K562 (cell line): Measurements from ENCODE around the gene BTG2. TPM values are rescaled to one million over a fixed set of nuclear protein-coding genes. Genes with fewer than 3 reads are reported as not detected.

Experiments used
- ARID1B ChIP-seq: fragments of 450-650 bp; IDR thresholded peaks from 2 replicates; pipeline ENCODE4 v1.6.1; 2016; ENCODE audit warnings: antibody characterized with exemption, mild to moderate bottlenecking, inconsistent platforms
- FOXA3 ChIP-seq, 2 experiments: fragments of 450-650 bp in 1 of 2; sonication (generic) in 1 of 2; formaldehyde crosslinking; IDR thresholded peaks in 1 of 2; conservative IDR thresholded peaks in 1 of 2; 2 replicates each; pipeline versions ENCODE4 v1.4.0 to v1.8.0; 2020 to 2022; ENCODE audit warnings: mild to moderate bottlenecking in 2 of 2, missing genetic modification reagents in 1 of 2
- GATAD2B ChIP-seq: fragments of 450-650 bp; IDR thresholded peaks from 2 replicates; pipeline ENCODE4 v1.6.1; 2017; ENCODE audit warnings: mild to moderate bottlenecking, borderline replicate concordance
- MAFG ChIP-seq: fragments of 450-650 bp; conservative IDR thresholded peaks from 2 replicates; pipeline ENCODE4 v1.6.1; 2016; ENCODE audit warnings: missing genetic modification characterization, missing compliant biosample characterization
- MTA1 ChIP-seq: fragments of 450-650 bp; IDR thresholded peaks from 2 replicates; pipeline ENCODE4 v1.6.1; 2017; ENCODE audit warnings: borderline replicate concordance
- PHTF2 ChIP-seq: fragments of 250-450 bp; sonication (Bioruptor Pico); IDR thresholded peaks from 2 replicates; pipeline ENCODE4 v1.5.0; 2021; ENCODE audit warnings: mild to moderate bottlenecking
- PURB ChIP-seq: sonication (generic); formaldehyde crosslinking; IDR thresholded peaks from 2 replicates; pipeline ENCODE4 v1.9.0; 2021; ENCODE audit warnings: low read depth, mild to moderate bottlenecking, missing genetic modification reagents
- RUNX1 ChIP-seq: sonication (generic); IDR thresholded peaks from 2 replicates; pipeline ENCODE4 v1.6.1; 2016; ENCODE audit warnings: antibody characterized with exemption, low read depth
- SMAD4 ChIP-seq: fragments of 250-450 bp; sonication (Bioruptor Pico); conservative IDR thresholded peaks from 2 replicates; pipeline ENCODE4 v1.8.0; 2021; ENCODE audit warnings: inconsistent platforms, mild to moderate bottlenecking, moderate library complexity
- SOX6 ChIP-seq: fragments of 450-650 bp; IDR thresholded peaks from 2 replicates; pipeline ENCODE4 v1.6.1; 2014; ENCODE audit warnings: mild to moderate bottlenecking
- STAT5A ChIP-seq: IDR thresholded peaks from 2 replicates; pipeline ENCODE4 v1.6.1; 2012; ENCODE audit warnings: low read length, inconsistent platforms, borderline replicate concordance
- TAF1 ChIP-seq: IDR thresholded peaks from 2 replicates; pipeline ENCODE4 v1.6.1; 2011; ENCODE audit warnings: mild to moderate bottlenecking, low read length, moderate library complexity; ENCODE audit not compliant: insufficient read depth, control insufficient read depth, severe bottlenecking; ENCODE audit errors: extremely low read depth
- TARDBP ChIP-seq: fragments of 450-650 bp; IDR thresholded peaks from 2 replicates; pipeline ENCODE4 v1.6.1; 2016
- ZFP1 ChIP-seq: fragments of 450-650 bp; formaldehyde crosslinking; IDR thresholded peaks from 2 replicates; pipeline ENCODE4 v1.4.0; 2020; ENCODE audit warnings: mild to moderate bottlenecking, mixed read lengths
- ZNF175 ChIP-seq: fragments of 200-800 bp; sonication (Bioruptor generic); IDR thresholded peaks from 2 replicates; pipeline ENCODE4 v1.6.1; 2016; ENCODE audit warnings: low read depth, mild to moderate bottlenecking, missing genetic modification characterization, missing compliant biosample characterization
- polyA plus RNA-seq, 8 experiments: library from polyadenylated mRNA; depleted of rRNA in 4 of 8; stranded (reverse) in 5 of 8; unstranded in 3 of 8; fragments of >200 nt; fragmentation: Nextera tagmentation in 2 of 8; fragmentation: Illumina TruSeq in 1 of 8; extraction: Ambion mirVana in 2 of 8; extraction: Trizol in 1 of 8; gene quantifications; 2 replicates each; pipeline versions ENCODE4 v1.2.1 to v1.2.3, GENCODE V29; 2011 to 2014; ENCODE audit warnings: inconsistent platforms in 1 of 8, missing spikeins in 1 of 8
- total RNA-seq, 7 experiments: library from RNA; depleted of rRNA in 6 of 7; stranded (reverse); fragments of >200 nt in 6 of 7; fragmentation: Illumina TruSeq in 2 of 7; extraction: Trizol in 2 of 7; gene quantifications; 2 replicates each; pipeline versions ENCODE4 v1.2.1 to v1.2.3, GENCODE V29; 2011 to 2021; ENCODE audit warnings: low replicate concordance in 1 of 7
- TF ChIP-seq, protein P1 (sequence below): fragments of 250-450 bp; sonication (Bioruptor Pico); IDR thresholded peaks from 2 replicates; pipeline ENCODE4 v1.4.0; 2020; ENCODE audit warnings: mild to moderate bottlenecking, moderate library complexity, borderline replicate concordance
- TF ChIP-seq, protein P2 (sequence below), 2 experiments: IDR thresholded peaks in 1 of 2; conservative IDR thresholded peaks in 1 of 2; 2 replicates each; pipeline ENCODE4 v1.6.1; 2016; ENCODE audit warnings: low read depth in 2 of 2, mild to moderate bottlenecking in 1 of 2, missing compliant biosample characterization in 1 of 2, missing genetic modification characterization in 1 of 2, moderate library complexity in 1 of 2
- TF ChIP-seq, protein P3 (sequence below): fragments of 250-450 bp; sonication (Bioruptor Pico); IDR thresholded peaks from 2 replicates; pipeline ENCODE4 v1.4.0; 2020

The BTG2 gene
- total and polyA plus RNA-seq, 9 of the 15 experiments (the other 6 are each of a cell fraction or from before 2014, with no cell fraction given) = 2.3 to 41.9 (median 8.7) TPM

GRCh38 chr1:203300441-203301330 is 4.6 kb upstream of the BTG2 start (continued):
- TF ChIP-seq, protein P1, sequence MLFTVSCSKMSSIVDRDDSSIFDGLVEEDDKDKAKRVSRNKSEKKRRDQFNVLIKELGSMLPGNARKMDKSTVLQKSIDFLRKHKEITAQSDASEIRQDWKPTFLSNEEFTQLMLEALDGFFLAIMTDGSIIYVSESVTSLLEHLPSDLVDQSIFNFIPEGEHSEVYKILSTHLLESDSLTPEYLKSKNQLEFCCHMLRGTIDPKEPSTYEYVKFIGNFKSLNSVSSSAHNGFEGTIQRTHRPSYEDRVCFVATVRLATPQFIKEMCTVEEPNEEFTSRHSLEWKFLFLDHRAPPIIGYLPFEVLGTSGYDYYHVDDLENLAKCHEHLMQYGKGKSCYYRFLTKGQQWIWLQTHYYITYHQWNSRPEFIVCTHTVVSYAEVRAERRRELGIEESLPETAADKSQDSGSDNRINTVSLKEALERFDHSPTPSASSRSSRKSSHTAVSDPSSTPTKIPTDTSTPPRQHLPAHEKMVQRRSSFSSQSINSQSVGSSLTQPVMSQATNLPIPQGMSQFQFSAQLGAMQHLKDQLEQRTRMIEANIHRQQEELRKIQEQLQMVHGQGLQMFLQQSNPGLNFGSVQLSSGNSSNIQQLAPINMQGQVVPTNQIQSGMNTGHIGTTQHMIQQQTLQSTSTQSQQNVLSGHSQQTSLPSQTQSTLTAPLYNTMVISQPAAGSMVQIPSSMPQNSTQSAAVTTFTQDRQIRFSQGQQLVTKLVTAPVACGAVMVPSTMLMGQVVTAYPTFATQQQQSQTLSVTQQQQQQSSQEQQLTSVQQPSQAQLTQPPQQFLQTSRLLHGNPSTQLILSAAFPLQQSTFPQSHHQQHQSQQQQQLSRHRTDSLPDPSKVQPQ (CRISPR knock-in tag) = no peak; the same call in 1 of the 2 replicates
- peak; percentile 68; the same call in 1 of the 2 replicates for TF ChIP-seq MTA1
- TF ChIP-seq TARDBP = peak; percentile 64; the same call in 1 of the 2 replicates
- TF ChIP-seq RUNX1 = peak; percentile 84; the same call in 1 of the 2 replicates
- peak; percentile 90 for TF ChIP-seq STAT5A
- no peak for TF ChIP-seq MAFG
- TF ChIP-seq GATAD2B = peak; percentile 1; the same call in 1 of the 2 replicates
- TF ChIP-seq ARID1B = peak; percentile 97
- TF ChIP-seq ZFP1 = no peak
- peak; percentile 83; the same call in 1 of the 2 replicates for TF ChIP-seq ZNF175 (CRISPR knock-in tag)
- TF ChIP-seq SOX6 = peak; percentile 92
- TF ChIP-seq, protein P2, sequence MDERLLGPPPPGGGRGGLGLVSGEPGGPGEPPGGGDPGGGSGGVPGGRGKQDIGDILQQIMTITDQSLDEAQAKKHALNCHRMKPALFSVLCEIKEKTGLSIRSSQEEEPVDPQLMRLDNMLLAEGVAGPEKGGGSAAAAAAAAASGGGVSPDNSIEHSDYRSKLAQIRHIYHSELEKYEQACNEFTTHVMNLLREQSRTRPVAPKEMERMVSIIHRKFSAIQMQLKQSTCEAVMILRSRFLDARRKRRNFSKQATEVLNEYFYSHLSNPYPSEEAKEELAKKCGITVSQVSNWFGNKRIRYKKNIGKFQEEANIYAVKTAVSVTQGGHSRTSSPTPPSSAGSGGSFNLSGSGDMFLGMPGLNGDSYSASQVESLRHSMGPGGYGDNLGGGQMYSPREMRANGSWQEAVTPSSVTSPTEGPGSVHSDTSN (CRISPR knock-in tag; IDR thresholded peaks at IDR 0.05; ENCODE audit: low read depth) = no peak
- TF ChIP-seq, protein P2 (tag; conservative IDR thresholded peaks at IDR 0.05; ENCODE audit: low read depth) = peak; percentile 85
- 0 out of 4 replicates have a peak, but pooled peaks of 1 of the 2 experiments have one; percentile 29 for TF ChIP-seq FOXA3 (CRISPR knock-in tag; conservative IDR thresholded peaks at IDR 0.05 in 1 of 2, IDR thresholded peaks at IDR 0.05 in 1 of 2)
- TF ChIP-seq, protein P3, sequence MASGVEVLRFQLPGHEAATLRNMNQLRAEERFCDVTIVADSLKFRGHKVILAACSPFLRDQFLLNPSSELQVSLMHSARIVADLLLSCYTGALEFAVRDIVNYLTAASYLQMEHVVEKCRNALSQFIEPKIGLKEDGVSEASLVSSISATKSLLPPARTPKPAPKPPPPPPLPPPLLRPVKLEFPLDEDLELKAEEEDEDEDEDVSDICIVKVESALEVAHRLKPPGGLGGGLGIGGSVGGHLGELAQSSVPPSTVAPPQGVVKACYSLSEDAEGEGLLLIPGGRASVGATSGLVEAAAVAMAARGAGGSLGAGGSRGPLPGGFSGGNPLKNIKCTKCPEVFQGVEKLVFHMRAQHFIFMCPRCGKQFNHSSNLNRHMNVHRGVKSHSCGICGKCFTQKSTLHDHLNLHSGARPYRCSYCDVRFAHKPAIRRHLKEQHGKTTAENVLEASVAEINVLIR (CRISPR knock-in tag) = peak; percentile 48; the same call in 1 of the 2 replicates
- TF ChIP-seq TAF1 = no peak
- TF ChIP-seq PHTF2 (CRISPR knock-in tag) = no peak
- peak; percentile 98 for TF ChIP-seq SMAD4 (CRISPR knock-in tag)
- no peak for TF ChIP-seq PURB (CRISPR knock-in tag)
